Effector memory CD4-positive, alpha-beta T cell (primary cell): ENCODE measurements around the gene RNF157.
"Not testable (repeated sequence)": the region's sequence is repeated elsewhere in the genome, so short reads cannot be mapped to it uniquely, and the experiment has no call there.

ENCODE experiments used
- DNase-seq, 3 donors: peaks; one replicate each; pipeline ENCODE4 v3.0.0-alpha.2; 2020
- H3K27ac ChIP-seq: 2 replicates; pipeline ENCODE4 v1.7.0; 2013; ENCODE audit warnings: mild to moderate bottlenecking, low read length, moderate library complexity; ENCODE audit not compliant: insufficient read depth, poor library complexity, severe bottlenecking
- H3K27me3 ChIP-seq: replicated peaks from 2 replicates; pipeline ENCODE4 v1.7.0; 2013; ENCODE audit warnings: mild to moderate bottlenecking, low read length; ENCODE audit not compliant: insufficient read depth, control insufficient read depth, poor library complexity, severe bottlenecking
- H3K36me3 ChIP-seq: 2 replicates; pipeline ENCODE4 v1.7.0; 2013; ENCODE audit warnings: mild to moderate bottlenecking, low read length, moderate library complexity; ENCODE audit not compliant: control insufficient read depth, insufficient read depth
- H3K4me1 ChIP-seq: 2 replicates; pipeline ENCODE4 v1.7.0; 2013; ENCODE audit warnings: low read length, mild to moderate bottlenecking; ENCODE audit not compliant: control insufficient read depth, insufficient read depth, poor library complexity, severe bottlenecking
- H3K4me3 ChIP-seq: 2 replicates; pipeline ENCODE4 v1.7.0; 2013; ENCODE audit warnings: low read length, low read depth, mild to moderate bottlenecking; ENCODE audit not compliant: insufficient read depth, poor library complexity, severe bottlenecking
- H3K9me3 ChIP-seq: 2 replicates; pipeline ENCODE4 v1.7.0; 2013; ENCODE audit warnings: mild to moderate bottlenecking, low read length, moderate library complexity; ENCODE audit not compliant: control insufficient read depth

Gene RNF157

DNA sequence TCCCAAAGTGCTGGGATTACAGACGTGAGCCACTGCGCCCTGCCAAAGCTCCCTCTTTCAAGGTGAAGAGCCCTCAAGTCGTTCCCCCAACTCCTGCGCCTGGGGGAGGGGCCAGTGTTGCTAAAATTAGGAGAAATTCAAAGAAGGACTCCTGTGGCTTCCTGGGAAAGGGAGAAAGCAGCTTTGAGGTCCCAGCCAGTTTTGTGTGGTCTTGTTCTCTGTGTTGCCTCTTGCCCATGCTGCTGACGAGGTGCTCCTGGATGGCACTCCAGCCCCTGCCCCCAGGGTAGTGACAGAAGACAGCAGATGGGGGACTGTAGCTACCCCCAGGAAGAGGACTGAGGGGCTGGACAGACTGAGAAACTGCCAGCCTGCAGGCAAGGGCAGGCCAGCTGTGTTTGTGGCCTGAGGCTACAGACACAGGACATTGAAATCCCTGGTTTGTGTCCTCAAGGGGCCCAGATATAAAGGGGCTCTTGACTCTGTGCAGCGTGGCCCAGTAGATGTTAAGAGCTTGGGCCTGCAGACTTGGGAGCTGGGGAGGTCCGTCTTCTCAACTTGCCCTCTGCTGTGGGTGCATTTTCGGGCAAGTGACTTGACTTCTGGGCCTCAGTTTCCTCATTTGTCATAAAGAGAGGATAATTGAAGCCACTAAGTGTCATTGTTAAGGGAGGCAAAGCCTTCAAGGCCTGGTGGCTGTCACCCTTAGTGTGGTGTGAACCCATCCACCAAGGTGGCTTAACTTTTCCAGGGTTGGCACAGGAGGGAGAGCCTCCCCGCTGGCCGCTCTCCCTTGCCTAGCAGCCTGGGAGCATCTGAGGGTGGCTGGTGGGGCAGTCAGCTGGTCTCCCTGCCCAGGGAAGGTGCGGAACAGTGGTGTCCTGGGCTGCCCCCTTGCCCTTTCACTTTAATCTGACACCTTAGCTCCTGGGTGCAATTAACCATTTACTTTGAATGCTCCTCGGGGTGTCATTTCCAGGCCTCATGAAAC, 29.0 kb upstream of the RNF157 start:
- Histone ChIP-seq H3K4me3 (no peak overlapping the region), H3K36me3 (peaks cover 16% of the 10 kb centered on the region), H3K9me3 (no peaks in the 10 kb centered on the region), H3K4me1 (peaks cover 72% of the 10 kb centered on the region), H3K27ac (peak overlapping the region; percentile 86), H3K27me3 (no peaks in the 10 kb centered on the region)
- DNase-seq: no peak

DNA sequence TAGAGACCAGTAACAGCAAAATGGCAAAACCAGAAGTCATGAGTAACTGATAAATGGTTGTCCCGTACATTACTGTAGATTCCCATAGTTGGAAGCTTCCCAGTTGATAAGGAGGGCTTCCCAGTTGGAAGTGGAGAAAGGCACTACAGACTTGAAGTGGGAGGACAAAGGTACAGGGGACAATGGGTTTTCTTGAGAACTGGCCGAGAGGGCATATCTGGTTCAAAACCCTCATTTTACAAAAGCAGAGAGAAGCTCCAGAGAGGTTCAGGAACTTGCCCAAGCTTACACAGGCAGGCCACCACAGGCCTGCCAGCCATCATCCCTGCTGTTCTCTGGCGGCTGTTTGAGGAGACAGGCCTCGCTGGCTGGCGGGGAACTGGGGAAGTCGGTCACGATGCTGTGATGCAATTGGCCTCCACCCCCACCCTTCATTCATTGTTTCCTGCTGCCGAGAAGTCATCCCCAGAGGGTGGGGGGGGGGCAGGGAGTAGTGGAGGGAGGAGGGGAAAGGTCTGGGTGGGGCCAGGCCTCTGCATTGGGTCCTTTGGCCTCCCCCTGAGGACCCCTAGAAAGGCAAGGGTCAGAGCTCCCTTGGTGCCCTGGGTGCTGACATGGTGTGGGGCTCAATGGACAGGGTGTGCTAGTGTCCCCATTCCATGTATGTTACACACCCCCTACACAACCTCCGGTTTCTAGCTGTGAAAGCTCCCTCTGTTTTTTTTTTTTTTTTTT, 27.9 kb upstream of the RNF157 start:
- H3K4me3 ChIP-seq: peak overlapping the region; percentile 36
- H3K36me3 ChIP-seq: peaks cover 16% of the 10 kb centered on the region
- peak; percentile 60 to 70 (median 61) for DNase-seq
- H3K9me3 ChIP-seq: no peaks in the 10 kb centered on the region
- peaks cover 61% of the 10 kb centered on the region for H3K4me1 ChIP-seq
- no peaks in the 10 kb centered on the region for H3K27me3 ChIP-seq
- H3K27ac ChIP-seq: peak overlapping the region; percentile 86

DNA sequence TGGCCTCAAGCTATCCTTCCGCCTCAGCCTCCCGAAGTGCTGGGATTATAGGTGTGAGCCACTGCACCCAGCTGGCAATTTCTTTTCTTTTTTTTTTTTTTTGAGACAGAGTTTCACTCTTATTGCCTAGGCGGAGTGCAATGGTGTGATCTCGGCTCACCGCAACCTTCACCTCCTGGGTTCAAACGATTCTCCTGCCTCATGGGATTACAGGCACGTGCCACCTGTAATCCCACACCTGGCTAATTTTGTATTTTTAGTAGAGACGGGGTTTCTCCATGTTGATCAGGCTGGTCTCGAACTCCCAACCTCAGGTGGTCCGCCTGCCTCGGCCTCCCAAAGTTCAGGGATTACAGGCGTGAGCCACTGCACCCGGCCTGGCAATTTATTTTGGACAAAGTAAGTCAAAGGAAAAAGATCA, 27.3 kb upstream of the RNF157 start:
- H3K9me3 ChIP-seq, DNase-seq, H3K27me3 ChIP-seq: not testable (repeated sequence)
- Histone ChIP-seq H3K4me1 (peaks cover 57% of the 10 kb centered on the region), H3K4me3 (peak overlapping the region; percentile 36), H3K36me3 (peaks cover 16% of the 10 kb centered on the region), H3K27ac (peak overlapping the region; percentile 86)

DNA sequence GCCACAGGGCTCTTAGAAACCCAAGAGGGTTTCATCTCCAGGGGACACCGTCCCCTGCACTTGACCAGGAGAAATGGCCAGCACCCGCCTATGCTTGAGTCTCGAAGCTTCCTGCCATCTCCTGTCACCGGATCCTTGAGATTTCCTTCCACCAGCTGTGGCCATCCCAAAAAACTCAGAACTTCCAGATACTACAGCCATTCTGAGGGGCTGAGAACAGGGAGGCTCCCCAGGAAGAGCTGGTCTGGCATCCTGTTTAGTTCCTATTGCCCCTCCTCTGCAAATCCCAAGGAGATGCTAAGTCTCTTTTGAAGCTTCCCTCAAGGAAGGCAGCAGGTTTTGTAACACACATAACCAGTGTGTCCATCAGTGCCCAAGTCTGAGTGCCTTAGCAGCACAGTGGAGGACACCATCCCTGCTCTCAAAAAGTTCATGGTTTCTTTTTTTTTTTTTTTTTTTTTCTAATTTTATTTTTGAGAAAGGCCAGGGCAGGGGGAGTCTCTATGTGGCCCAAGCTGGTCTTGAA, 26.8 kb upstream of the RNF157 start:
- H3K27me3 ChIP-seq: no peaks in the 10 kb centered on the region
- no peaks in the 10 kb centered on the region for H3K9me3 ChIP-seq
- H3K4me3 ChIP-seq: peak overlapping the region; percentile 83
- peak overlapping the region; percentile 86 for H3K27ac ChIP-seq
- peaks cover 16% of the 10 kb centered on the region for H3K36me3 ChIP-seq
- H3K4me1 ChIP-seq: peaks cover 54% of the 10 kb centered on the region
- DNase-seq: no peak

GRCh38 chr17:76266244-76266938, 26.1 kb upstream of the RNF157 start:
- no peaks in the 10 kb centered on the region for H3K9me3 ChIP-seq
- peaks cover 48% of the 10 kb centered on the region for H3K4me1 ChIP-seq
- H3K4me3 ChIP-seq: peak overlapping the region; percentile 83
- no peak for DNase-seq
- peaks cover 16% of the 10 kb centered on the region for H3K36me3 ChIP-seq
- H3K27me3 ChIP-seq: no peaks in the 10 kb centered on the region
- H3K27ac ChIP-seq: peak overlapping the region; percentile 86

DNA sequence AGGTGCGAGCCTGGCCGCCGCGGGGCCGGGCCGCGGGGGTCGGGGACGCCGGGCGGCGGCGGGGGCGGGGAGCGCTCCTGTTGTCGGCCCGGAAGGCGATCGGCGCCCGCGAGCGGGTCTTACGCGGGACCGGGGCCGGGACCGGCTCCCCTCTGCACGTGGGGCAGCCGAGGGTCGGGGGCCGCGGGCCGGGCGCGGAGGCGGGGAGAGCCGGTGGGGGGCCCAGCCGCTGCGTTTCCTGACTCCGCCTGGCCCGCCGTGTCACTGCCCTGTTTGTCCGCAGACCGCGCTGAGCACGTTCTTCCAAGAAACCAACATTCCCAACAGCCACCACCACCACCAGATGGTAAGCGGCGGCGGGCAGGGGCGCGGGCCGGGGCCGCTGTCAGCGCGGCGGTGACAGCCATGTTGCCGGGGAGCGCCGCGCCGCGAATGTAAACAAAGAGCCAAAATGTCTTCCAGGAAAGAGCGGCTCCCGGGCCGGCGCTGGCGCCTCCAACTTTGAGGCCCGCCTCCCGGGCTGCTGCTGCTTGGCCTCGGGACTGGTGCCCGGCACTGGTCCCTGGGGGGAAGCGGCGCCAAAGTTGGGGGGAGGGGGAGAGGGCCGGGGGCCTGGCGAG, 25.4 kb upstream of the RNF157 start:
- H3K36me3 ChIP-seq: peaks cover 14% of the 10 kb centered on the region
- H3K4me3 ChIP-seq: peak overlapping the region; percentile 83
- H3K4me1 ChIP-seq: peaks cover 41% of the 10 kb centered on the region
- DNase-seq: peak; percentile 37 to 54 (median 41)
- H3K27ac ChIP-seq: peak overlapping the region; percentile 86
- H3K9me3 ChIP-seq: no peaks in the 10 kb centered on the region
- H3K27me3 ChIP-seq: no peaks in the 10 kb centered on the region

- H3K27ac ChIP-seq: peak within 1 kb of the TSS; percentile 86
- H3K36me3 ChIP-seq: peaks cover 12% of the 10 kb centered on the region
- peak; percentile 96 to 98 (median 97) for DNase-seq
- peak within 1 kb of the TSS; percentile 83 for H3K4me3 ChIP-seq
- peaks cover 38% of the 10 kb centered on the region for H3K4me1 ChIP-seq
- H3K9me3 ChIP-seq: no peaks in the 10 kb centered on the region
- no peaks in the 10 kb centered on the region for H3K27me3 ChIP-seq
These were observed 24.7 kb upstream of the RNF157 start, which contains the start of gene UBALD2 for GRCh38 chr17:76264755-76265623. Gene UBALD2, plus strand, starts transcription at chr17:76265348. Its CDS starts 158 bp downstream, at chr17:76265506.

GRCh38 chr17:76264425-76264754, 24.1 kb upstream of the RNF157 start:
- H3K27me3 ChIP-seq: no peaks in the 10 kb centered on the region
- peak overlapping the region; percentile 26 for H3K4me3 ChIP-seq
- H3K4me1 ChIP-seq: peaks cover 32% of the 10 kb centered on the region
- H3K27ac ChIP-seq: peak overlapping the region; percentile 65
- no peak for DNase-seq
- peaks cover 7% of the 10 kb centered on the region for H3K36me3 ChIP-seq
- H3K9me3 ChIP-seq: no peaks in the 10 kb centered on the region
